ENCODE measurements around the gene MINDY3.

GRCh38 chr10:15805395-15806058, 54.8 kb downstream of the MINDY3 start:
- TF ChIP-seq CTCF (IDR thresholded peaks at IDR 0.05 in 8 of 11, conservative IDR thresholded peaks at IDR 0.05 in 3 of 11) (no peak), POLR2AphosphoS5 (IDR thresholded peaks at IDR 0.05) (no peak), POLR2A (IDR thresholded peaks at IDR 0.05) (no peak)

Data from spleen (tissue), 7 donors.